ENCODE measurements around the gene FRAS1.

DNA sequence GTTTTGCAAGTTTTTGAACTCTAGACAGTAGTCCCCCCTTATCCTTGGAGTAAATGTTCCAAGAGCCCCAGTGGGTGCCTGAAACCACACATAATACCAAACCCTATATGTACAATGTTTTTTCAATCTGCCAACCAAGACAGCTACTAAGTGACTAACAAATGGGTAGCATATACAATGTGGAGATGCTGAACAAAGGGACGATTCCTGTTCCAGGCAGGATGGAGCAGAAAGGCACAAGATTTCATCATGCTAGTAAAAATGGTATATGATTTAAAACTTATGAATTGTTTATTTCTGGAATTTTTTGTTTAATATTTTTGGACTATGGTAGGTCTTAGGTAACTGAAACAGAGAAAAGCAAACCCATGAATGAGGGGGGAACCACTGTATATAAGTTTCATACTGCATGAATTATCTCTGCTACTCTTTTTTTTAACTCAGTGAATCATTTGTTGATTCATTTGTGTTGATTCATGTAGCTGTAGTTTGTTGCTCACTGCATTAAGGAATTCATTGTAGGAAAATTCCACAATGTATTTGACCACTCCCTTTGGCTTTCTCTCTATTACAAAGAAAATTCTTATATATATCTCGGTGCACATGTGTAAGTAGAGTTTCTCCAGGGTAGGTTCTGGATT, 472.6 kb downstream of the FRAS1 start:
- no peak for TF ChIP-seq USF2 (IDR thresholded peaks at IDR 0.05; ENCODE audit: low read length)
- TF ChIP-seq, protein P1, sequence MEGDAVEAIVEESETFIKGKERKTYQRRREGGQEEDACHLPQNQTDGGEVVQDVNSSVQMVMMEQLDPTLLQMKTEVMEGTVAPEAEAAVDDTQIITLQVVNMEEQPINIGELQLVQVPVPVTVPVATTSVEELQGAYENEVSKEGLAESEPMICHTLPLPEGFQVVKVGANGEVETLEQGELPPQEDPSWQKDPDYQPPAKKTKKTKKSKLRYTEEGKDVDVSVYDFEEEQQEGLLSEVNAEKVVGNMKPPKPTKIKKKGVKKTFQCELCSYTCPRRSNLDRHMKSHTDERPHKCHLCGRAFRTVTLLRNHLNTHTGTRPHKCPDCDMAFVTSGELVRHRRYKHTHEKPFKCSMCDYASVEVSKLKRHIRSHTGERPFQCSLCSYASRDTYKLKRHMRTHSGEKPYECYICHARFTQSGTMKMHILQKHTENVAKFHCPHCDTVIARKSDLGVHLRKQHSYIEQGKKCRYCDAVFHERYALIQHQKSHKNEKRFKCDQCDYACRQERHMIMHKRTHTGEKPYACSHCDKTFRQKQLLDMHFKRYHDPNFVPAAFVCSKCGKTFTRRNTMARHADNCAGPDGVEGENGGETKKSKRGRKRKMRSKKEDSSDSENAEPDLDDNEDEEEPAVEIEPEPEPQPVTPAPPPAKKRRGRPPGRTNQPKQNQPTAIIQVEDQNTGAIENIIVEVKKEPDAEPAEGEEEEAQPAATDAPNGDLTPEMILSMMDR (IDR thresholded peaks at IDR 0.05; ENCODE audit: control extremely low read depth in 1 of 3, insufficient read depth in 1 of 3, low read depth in 1 of 3, low read length in 3 of 3) = no peak
- no peak for TF ChIP-seq KDM5A (IDR thresholded peaks at IDR 0.05; ENCODE audit: low read length)
- TF ChIP-seq POLR2A (IDR thresholded peaks at IDR 0.05; ENCODE audit: control extremely low read depth in 1 of 2, low read depth in 2 of 2, low read length in 2 of 2) = no peak
- TF ChIP-seq EZH2 (IDR thresholded peaks at IDR 0.05; ENCODE audit: low read depth, low read length, severe bottlenecking) = no peak
- no peak for TF ChIP-seq ASH2L (IDR thresholded peaks at IDR 0.05; ENCODE audit: low read length)
- TF ChIP-seq JUN (IDR thresholded peaks at IDR 0.05; ENCODE audit: low read depth, low read length) = no peak
- no peak for TF ChIP-seq MAFK (IDR thresholded peaks at IDR 0.05; ENCODE audit: low read depth, low read length)
- TF ChIP-seq GABPA (IDR thresholded peaks at IDR 0.05; ENCODE audit: borderline replicate concordance, insufficient read depth, low read length) = no peak
- TF ChIP-seq YY1 (IDR thresholded peaks at IDR 0.05; ENCODE audit: low read depth, low read length) = no peak
- TF ChIP-seq ZNF274 (IDR thresholded peaks at IDR 0.05; ENCODE audit: borderline replicate concordance, extremely low read depth, low read length) = no peak

Data from H1 (cell line).